ENCODE results near the gene DNAH11.
"Not testable (repeated sequence)": the region's sequence is repeated elsewhere in the genome, so short reads cannot be mapped to it uniquely, and the experiment has no call there.

DNAH11 gene, protein sequence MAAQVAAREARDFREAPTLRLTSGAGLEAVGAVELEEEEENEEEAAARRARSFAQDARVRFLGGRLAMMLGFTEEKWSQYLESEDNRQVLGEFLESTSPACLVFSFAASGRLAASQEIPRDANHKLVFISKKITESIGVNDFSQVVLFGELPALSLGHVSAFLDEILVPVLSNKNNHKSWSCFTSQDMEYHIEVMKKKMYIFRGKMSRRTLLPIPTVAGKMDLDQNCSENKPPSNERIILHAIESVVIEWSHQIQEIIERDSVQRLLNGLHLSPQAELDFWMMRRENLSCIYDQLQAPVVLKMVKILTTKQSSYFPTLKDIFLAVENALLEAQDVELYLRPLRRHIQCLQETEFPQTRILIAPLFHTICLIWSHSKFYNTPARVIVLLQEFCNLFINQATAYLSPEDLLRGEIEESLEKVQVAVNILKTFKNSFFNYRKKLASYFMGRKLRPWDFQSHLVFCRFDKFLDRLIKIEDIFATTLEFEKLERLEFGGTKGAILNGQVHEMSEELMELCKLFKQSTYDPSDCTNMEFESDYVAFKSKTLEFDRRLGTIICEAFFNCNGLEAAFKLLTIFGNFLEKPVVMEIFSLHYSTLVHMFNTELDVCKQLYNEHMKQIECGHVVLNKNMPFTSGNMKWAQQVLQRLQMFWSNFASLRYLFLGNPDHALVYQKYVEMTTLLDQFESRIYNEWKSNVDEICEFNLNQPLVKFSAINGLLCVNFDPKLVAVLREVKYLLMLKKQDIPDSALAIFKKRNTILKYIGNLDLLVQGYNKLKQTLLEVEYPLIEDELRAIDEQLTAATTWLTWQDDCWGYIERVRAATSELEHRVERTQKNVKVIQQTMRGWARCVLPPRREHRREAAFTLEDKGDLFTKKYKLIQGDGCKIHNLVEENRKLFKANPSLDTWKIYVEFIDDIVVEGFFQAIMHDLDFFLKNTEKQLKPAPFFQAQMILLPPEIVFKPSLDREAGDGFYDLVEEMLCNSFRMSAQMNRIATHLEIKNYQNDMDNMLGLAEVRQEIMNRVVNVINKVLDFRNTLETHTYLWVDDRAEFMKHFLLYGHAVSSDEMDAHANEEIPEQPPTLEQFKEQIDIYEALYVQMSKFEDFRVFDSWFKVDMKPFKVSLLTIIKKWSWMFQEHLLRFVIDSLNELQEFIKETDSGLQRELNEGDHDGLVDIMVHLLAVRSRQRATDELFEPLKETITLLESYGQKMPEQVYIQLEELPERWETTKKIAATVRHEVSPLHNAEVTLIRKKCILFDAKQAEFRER (N-terminal part only)

DNA sequence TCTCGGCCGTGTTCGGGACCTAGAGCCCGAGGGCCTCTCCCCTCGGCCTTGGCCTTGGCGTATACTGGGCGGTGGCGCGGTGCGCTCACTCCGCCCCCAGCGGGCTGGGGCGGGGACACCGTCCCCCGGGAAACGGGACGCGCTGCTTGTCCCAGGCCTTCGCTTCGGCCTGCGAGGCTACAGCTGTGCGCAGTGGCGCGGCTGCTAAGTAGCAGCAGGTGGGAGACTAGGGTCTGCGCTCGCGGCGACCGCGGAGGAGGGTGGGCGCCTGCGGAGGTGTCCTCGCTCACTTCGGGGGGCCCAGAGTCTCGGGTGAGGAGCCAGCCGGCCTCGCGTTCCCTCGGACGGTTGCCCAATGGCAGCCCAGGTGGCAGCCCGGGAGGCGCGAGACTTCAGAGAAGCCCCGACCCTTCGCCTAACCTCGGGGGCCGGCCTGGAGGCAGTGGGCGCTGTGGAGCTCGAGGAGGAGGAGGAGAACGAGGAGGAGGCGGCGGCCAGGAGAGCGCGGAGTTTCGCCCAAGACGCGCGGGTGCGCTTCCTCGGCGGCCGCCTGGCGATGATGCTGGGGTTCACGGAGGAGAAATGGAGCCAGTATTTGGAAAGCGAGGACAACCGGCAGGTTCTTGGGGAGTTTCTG lies at the start of gene DNAH11:
DNAH11 (plus strand) TSS at position 149 of the 637 bp plus-strand sequence; CDS start at position 356, 207 bp downstream.
- no peak for DNase-seq (ENCODE audit: low read depth)

DNA sequence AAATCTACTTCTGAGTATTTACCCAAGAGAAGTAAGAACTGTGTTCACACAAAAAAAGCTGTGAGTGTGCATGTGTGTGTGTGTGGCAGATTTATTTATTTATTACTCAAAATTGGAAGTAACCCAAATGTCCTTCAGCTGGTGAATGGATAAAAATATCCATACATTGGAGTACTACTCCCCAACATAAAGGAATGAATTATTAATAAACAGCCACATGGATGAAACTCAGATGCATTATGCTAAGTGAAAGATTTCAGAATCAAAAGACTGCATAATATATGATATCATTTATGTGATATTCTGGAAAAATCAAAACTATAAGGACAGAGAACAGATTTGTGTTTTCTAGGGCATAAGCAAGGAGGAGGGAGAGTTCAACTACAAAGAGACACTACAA lies 47.1 kb upstream of the DNAH11 start:
- no peak for DNase-seq (ENCODE audit: low read depth)

DNA sequence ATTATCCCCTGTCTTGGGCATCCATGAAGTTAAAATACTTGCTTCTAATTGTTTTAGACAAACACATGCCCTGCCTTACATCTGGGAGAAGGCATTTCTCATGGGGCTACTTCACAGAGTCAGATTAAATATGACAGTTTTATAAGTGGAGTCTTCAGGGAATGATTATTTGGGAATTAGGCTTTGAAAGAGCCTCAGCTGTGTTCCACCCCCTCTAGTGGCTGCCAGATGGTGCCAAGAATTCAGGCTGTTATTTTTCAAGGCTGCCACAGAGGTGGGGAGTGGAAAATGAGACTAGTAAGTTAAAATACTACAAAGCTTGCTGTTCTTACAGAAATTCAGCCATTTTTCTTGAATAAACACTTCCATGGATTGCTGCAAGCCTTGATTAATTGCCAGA lies 45.8 kb upstream of the DNAH11 start:
- DNase-seq (ENCODE audit: low read depth): peak; percentile 2

DNA sequence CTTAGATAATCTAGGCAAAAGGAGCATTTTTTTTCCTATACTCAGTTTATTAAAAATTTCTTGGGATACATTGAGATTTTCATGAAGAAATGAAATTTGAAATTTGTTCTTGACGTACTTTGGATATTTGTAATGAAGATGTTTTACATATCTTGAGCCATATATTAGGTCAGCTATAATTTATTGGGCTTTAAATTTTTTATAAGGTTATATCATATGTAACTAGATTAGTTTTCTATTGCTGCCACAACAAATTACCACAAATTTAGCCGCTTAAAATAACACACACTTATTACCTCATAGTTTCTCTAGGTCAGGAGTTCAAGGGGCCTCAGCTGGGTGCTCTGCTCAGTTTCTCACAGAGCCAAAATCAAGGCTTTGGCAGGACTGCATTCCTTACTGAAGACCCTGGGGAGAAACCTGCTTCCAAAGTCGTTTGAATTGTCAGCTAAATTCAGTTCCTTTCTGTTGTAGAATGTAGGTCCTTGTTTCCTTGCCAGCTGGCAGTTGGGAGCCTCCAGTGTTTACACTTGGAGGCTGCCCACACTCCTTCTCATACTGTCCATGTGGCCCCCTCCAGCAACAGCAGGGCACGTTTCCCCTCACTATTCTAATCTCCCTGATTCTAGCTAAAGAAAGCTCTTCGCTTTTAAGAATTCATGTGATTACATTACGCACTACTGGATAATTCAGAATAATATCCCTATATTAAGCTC lies 42.6 kb upstream of the DNAH11 start:
- DNase-seq (ENCODE audit: low read depth): no peak

DNA sequence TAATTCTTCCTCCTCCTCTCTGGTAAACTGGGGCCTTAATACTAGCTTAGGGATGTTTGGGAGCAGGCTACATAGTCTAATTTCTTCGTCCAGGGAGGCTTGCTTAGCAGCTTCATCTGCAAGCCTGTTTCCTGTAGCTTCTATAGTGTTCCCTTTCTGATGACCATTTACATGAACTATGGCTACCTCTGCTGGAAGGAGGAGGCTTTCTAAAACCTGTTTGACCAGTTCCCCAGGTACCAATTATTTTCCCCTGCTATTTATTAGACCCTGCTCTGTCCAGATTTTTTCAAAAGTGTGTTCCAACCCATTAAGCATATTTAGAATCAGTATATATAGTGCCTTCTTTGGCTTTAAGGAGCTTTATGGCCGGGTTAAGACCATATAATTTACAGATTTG lies 38.8 kb upstream of the DNAH11 start:
- no peak for DNase-seq (ENCODE audit: low read depth)

DNA sequence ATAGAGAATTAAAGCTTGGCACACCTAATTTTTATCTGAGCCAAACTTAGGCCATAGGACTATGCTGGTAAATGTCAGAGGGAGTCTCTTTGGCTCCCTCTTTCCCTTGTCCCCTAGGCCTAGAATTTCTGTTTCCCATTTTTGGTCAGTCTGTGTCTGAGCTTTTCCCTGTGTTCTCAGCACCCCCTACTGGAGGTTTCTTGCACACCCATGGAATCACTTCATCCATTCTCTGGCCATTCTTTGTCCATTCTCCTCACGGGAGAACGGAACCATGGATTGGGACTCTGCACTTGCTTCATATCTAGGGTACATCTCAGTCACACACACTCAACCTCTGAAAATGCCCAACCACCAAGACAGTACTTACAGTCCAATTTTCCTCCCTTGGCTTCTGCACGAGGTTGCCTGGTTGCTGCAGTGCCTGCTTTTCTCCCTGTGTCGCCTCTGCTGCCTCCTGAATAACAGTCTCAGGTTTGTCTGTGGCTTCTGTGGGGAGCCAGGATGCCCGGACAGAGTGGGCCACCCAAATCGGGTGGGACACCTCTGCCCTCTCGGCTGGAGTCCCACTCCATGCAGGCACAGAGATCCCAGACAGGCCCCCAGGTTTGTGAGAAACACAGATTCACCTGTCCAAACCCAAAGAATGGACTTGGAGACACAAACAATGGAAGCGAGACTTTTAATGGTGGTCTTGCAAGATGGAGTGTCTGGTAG lies 35.1 kb upstream of the DNAH11 start:
- peak; percentile 18 for DNase-seq (ENCODE audit: low read depth)

DNA sequence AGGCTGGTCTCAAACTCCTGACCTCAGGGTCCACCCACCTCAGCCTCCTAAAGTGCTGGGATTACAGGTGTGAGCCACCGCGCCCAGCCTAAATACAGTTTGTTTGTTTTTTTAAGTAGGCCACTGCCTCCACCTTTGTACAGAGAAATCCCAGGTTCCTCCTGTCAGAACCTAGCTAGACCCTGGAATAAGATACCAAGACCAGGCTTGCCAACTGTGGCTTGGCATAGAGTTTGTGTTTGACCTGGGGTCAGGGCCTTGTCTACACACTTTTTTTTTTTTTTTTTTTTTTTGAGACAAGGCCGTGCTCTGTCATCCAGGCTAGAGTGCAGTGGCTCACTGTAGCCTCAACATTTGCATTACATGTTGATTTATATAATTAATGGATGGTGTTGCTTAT lies 34.3 kb upstream of the DNAH11 start:
- DNase-seq (ENCODE audit: low read depth): no peak

DNA sequence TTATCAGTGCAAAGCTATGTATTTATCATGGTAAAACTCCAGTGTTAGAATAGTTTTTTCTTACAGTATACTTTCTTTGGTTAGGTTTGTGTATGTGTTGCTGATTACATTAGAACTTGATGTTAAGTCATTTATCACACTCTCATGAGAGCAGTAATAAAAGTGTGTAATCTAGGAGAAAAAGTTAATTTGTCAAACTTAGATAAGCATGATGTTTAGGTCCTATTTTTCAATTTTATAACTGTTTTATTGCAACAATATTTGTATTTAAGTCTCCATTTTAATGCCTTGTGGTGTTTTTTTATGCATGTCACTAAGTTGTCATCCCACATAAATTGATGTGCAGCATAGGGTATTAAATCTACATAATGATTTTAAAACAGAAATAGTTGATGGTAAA lies 28.8 kb upstream of the DNAH11 start:
- no peak for DNase-seq (ENCODE audit: low read depth)

DNA sequence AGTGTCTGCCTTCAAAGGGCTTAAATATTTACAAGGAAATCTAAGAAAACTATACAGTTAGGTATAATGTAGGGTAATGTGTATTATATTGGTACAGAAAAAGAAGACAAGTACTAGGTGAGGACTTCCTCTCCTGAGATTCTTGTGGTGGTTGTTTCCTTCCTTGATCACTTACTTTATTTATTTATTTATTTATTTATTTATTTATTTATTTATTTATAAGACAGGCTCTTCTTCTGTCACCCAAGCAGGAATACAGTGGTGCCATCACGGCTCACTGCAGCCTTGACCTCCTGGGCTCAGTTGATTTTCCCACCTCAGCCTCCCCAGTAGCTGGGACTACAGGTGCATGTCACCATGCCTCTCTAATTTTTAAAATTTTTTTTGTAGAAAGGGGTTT lies 18.2 kb upstream of the DNAH11 start:
- DNase-seq (ENCODE audit: low read depth): no peak

DNA sequence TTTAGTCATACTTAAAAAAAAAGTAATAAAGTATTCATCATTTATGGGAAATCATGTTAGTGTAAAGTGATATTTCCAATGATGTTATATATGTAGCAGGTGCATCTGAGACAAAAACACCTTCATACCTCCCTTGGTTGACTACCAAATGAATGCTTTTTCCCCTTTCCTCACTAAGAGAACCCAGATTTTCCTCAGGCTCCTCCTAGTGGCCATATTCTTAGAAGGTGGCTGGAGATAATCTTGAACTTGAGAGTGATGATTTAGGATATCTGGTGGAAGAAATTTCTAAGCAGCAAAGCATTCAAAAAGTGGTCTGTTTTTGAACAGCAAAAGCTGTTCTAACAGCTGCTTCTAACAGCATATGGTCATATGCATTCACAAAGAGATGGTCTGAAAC lies 16.8 kb upstream of the DNAH11 start:
- no peak for DNase-seq (ENCODE audit: low read depth)

DNA sequence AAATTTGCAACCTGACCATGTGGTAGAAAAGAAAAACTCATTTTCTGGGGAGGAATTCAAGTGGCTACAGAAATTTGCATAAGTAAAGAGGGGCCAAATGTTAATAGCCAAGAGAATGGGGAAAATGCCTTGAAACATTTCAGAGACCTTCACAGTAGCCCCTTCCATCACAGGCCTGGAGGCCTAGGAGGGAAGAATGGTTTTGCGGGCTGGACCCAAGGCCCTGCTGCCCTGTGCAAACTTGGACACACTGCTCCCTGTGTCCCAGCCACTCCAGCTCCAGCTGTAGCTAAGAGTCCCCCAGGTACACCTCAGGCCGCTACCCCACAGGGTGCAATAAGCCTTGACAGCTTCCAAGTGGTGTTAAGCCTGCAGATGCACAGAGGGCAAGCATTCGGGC lies 16.4 kb upstream of the DNAH11 start:
- no peak for DNase-seq (ENCODE audit: low read depth)

DNA sequence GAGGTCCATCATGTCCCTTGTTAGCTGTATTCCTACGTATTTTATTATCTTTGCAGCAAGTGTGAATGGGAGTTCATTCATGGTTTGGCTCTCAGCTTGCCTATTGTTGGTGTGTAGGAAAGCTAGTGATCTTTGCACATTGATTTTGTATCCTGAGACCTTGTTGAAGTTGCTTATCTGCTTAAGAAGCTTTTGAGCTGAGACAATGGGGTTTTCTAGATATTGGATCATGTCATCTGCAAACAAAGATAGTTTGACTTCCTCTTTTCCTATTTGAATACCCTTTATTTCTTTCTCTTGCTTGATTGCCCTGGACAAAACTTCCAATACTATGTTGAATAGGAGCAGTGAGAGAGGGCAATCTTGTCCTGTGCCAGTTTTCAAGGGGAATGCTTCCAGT lies 10.4 kb upstream of the DNAH11 start:
- not testable (repeated sequence) for DNase-seq (ENCODE audit: low read depth)

DNA sequence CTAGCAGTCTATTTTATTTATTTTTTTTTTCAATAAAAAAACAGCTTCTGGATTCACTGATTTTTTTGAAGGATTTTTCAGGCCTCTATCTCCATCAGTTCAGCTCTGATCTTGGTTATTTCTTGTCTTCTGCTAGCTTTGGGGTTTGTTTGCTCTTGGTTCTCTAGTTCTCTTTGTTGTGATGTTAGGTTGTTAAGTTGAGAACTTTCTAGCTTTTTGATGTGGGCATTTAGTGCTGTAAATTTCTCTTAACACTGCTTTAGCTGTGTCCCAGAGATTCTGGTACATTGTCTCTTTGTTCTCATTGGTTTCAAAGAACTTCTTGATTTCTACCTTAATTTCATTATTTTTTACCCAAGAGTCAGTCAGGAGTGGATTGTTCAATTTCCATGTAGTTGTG lies 9.2 kb upstream of the DNAH11 start:
- not testable (repeated sequence) for DNase-seq (ENCODE audit: low read depth)

DNA sequence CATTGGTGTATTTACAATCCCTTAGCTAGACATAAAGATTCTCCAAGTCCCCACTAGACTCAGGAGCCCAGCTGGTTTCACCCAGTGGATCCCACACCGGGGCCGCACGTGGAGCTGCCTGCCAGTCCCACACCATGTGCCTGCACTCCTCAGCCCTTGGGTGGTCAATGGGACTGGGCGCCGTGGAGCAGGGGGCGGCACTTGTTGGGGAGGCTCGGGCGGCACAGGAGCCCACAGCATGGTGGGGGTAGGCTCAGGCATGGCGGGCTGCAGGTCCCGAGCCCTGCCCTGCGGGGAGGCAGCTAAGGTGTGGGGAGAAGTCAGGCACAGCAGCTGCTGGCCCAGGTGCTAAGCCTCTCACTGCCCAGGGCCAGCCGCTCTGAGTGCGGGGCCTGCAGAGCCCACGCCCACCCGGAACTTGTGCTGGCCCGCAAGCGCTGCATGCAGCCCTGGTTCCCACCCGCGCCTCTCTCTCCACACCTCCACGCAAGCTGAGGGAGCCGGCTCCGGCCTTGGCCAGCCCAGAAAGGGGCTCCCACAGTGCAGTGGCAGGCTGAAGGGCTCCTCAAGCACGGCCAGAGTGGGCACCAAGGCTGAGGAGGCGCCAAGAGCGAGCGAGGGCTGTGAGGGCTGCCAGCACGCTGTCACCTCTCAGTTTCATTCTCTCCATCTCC lies 6.3 kb upstream of the DNAH11 start:
- DNase-seq (ENCODE audit: low read depth): not testable (repeated sequence)

DNA sequence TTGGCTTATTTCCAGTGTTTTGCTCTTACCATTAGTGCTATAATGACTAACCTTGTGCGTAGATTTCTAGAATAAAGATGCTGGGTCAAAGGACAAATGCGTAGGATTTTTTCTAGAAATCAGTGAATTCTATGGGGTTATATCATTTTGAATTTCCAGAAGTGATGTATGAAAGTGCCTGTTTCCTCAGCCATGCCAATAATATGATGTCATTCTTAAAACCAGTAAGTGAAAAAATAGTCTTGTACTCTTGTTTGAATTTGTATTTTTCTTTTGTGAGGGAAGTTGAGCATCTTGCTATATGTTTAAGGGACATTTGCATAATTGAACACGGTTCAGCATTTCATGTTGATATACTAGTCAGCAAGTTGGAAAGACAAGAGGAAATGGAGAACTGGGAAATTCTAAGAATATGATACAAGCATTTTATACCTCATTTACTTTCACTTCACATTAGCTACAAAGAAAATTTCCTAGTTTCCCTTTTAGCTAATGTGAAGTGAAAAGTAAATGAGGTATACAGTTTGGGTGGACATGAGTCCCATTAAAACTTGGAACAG lies 3.8 kb upstream of the DNAH11 start:
- DNase-seq (ENCODE audit: low read depth): no peak

DNA sequence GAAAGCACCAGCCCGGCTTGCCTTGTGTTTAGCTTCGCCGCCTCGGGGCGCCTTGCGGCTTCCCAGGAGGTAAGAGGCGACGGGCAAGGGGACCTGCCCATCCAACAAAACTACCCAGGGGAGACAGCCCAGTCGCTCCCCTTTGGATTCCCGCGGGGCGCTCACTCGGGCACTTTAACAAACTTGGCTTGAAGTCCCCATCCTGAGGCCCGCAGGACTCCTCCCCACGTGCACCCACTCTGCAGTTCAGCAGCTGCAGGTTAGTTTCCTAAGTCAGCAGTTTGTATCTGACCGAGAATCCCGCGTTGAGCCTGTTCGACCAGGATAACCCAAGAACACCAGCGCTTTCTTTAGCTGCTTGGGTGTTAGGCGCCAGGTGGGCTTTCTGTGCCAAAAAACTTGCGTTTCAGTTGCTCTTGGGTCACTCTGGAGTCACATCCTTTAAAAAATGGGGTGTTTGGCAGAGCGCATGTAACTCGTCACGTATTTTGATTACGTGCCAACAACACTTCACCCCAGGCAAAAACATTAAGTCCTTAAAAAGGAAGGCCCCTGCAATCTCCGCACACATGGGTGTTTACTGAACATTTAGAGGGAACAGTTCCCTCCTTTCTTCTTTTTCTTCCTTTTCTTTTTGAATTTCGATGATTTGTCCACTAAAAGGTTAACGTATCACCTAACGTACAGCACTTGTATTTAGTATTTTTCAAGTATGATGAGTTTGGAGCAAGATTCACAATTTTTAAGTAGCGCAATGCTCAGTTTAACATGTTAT lies 876 bp downstream of the DNAH11 start:
- DNase-seq (ENCODE audit: low read depth): no peak

DNA sequence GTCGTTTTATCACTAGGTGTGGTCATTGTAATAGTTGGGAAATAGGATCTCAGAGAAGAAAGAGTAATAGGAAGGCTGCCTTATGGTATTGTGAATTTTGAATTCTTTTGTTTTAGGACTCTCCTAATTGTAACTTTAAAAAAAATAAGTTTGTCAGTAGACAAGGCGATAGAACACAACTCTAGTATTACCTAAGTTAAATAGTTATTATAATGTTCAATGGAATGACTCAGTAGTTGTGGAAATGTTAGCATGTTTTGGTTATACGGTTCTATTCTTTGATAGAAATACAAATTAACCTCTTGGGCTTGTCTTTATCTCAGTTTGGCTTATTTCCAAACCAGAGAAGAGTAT lies 1.4 kb downstream of the DNAH11 start:
- DNase-seq (ENCODE audit: low read depth): no peak

DNA sequence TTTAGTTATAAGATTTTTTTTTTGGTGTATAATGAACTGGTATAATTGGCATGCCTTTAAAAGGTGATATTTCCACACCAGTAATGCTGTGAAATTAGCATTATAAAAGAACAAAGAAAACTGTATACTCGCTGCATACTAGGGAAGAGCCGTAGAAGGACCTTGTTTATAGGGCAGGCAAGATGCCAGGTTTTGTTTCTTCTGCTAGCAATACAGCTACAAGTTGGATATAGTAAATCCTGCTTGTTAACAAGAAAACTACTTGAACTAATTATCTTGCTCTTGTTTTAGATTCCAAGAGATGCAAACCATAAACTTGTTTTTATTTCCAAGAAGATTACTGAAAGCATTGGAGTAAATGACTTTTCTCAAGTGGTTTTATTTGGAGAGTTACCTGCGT lies 1.9 kb downstream of the DNAH11 start:
- DNase-seq (ENCODE audit: low read depth): no peak

DNA sequence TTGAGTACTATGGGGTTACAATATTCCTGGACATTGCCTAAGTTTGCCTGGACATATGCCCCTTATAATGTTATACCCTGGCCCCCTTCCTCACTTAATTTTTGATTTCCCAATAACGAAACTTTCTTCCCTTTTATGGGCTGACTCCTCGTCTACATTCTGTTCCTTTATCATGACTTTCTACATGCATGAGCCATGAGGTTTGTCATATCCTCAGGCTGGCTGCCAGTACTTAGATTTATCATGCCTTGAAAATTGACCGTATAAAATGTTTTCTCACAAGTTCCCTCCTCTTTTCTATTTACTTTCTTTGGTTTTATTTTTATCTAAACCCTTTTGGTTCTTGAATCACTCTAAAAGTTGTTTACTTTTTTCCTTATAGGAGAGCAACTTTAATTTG lies 4.7 kb downstream of the DNAH11 start:
- DNase-seq (ENCODE audit: low read depth): no peak
